Kidney epithelial cell (primary cell): ENCODE data around the gene HAPSTR1. TPM values are rescaled to one million over a fixed set of nuclear protein-coding genes. Genes with fewer than 3 reads are reported as not detected.

Experiments
- DNase-seq: peaks from one replicate; pipeline ENCODE4 v3.0.0-alpha.2; 2010; ENCODE audit warnings: low read depth
- H3K27me3 ChIP-seq: 2 replicates; pipeline ENCODE4 v1.6.0; 2011; ENCODE audit warnings: low read length; ENCODE audit not compliant: control insufficient read depth, insufficient read depth
- H3K36me3 ChIP-seq: 2 replicates; pipeline ENCODE4 v1.5.1; 2011; ENCODE audit warnings: low read length; ENCODE audit not compliant: control insufficient read depth, insufficient read depth
- H3K4me3 ChIP-seq: 2 replicates; pipeline ENCODE4 v1.5.1; 2011; ENCODE audit warnings: low read depth, mild to moderate bottlenecking, control low read depth, low read length
- CTCF ChIP-seq: IDR thresholded peaks from 2 replicates; pipeline ENCODE4 v1.5.1; 2011; ENCODE audit warnings: mild to moderate bottlenecking, moderate library complexity, low read length, control low read depth, inconsistent platforms; ENCODE audit not compliant: insufficient read depth, poor library complexity, severe bottlenecking
- total RNA-seq: library from RNA; depleted of rRNA; stranded (reverse); fragments of >200 nt; gene quantifications from 2 replicates; pipeline ENCODE4 v1.2.3, GENCODE V29; 2015

Gene HAPSTR1
- total RNA-seq, 1 donor from 2014 or later = 78.2 TPM

- Histone ChIP-seq H3K36me3 (no peaks in the 10 kb centered on the region), H3K27me3 (no peaks in the 10 kb centered on the region), H3K4me3 (no peak overlapping the region)
- DNase-seq = no peak
- no peak for TF ChIP-seq CTCF
Measured at GRCh38 chr16:9136596-9136995, 45.2 kb downstream of the HAPSTR1 start.

- no peak for DNase-seq
- no peaks in the 10 kb centered on the region for H3K36me3 ChIP-seq
- H3K27me3 ChIP-seq = no peaks in the 10 kb centered on the region
- no peak overlapping the region for H3K4me3 ChIP-seq
- TF ChIP-seq CTCF = no peak
Measured at GRCh38 chr16:9138021-9138680, 46.7 kb downstream of the HAPSTR1 start.

GRCh38 chr16:9138731-9139501 is 47.5 kb downstream of the HAPSTR1 start:
- no peaks in the 10 kb centered on the region for H3K27me3 ChIP-seq
- H3K36me3 ChIP-seq = no peaks in the 10 kb centered on the region
- TF ChIP-seq CTCF = peak; percentile 99
- no peak overlapping the region for H3K4me3 ChIP-seq
- DNase-seq = no peak

- Histone ChIP-seq H3K27me3 (no peaks in the 10 kb centered on the region), H3K36me3 (no peaks in the 10 kb centered on the region), H3K4me3 (no peak overlapping the region)
- TF ChIP-seq CTCF = no peak
- no peak for DNase-seq
Measured at GRCh38 chr16:9139965-9140364, 48.5 kb downstream of the HAPSTR1 start.

Other genes starting within 250 kb of the HAPSTR1 start
- gene CARHSP1, start 222.6 kb upstream of the HAPSTR1 start, total RNA-seq = 113 and 119 TPM in 2 replicates
- gene LITAFD, start 209.3 kb upstream of the HAPSTR1 start, total RNA-seq = not detected in 2 replicates
- 66.9 and 72.2 TPM in 2 replicates for gene USP7, start 127.7 kb upstream of the HAPSTR1 start, total RNA-seq